ENCODE measurements around the gene CCDC172.

- TF ChIP-seq POLR2A (IDR thresholded peaks at IDR 0.05) = no peak
- TF ChIP-seq CTCF (IDR thresholded peaks at IDR 0.05) = no peak
Measured at GRCh38 chr10:116281775-116282174, 42.5 kb upstream of the CCDC172 start.

Data from esophagus squamous epithelium (tissue), 4 donors.